ENCODE measurements around the gene AMIGO1. TPM values are rescaled to one million over a fixed set of nuclear protein-coding genes. Genes with fewer than 3 reads are reported as not detected.
A peak's percentile ranks its signal among the peaks of the same experiment; 100 is the strongest.

The AMIGO1 gene
- total and polyA plus RNA-seq, 4 donors, result 2.4 to 6.3 (median 3.4) TPM

DNA sequence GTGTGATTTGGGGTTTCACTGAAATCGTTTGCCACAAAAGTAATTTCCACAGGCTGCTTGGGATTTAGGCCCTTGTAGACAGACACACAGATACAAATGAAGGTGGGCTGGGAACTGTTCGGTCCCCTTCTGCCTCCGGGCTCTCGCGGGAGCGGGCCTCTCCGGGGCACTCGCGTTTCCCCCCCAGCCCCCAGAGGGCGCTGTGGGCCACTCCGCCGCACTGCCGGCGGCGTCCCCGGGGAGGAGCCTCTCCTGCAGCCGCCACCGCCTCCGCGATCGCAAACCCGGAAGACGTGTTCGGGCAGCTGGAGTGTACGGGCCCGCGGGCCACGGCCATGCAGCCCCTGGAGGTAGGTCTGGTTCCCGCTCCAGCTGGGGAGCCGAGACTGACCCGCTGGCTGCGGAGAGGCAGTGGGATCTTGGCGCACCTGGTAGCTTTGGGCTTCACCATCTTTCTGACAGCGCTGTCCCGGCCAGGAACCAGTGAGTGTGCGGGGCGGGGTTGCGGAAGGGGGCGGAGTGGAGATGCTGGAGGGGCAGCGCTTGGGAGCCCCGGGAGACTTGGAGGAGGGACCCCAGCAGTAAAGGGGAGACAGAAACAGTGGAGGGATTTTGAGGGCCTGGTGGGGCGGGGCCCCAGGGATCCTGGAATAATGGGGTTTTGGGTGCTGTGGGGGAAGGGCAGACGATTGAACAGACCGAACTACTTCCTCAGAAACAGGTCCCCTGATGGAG, 15.6 kb downstream of the AMIGO1 start, which contains the start of gene CYB561D1:
Gene CYB561D1 (plus strand): TSS at position 290 of the 735 bp plus-strand sequence. CDS start 46 bp downstream, at position 336.
- peak; percentile 88 to 90 (median 89) for DNase-seq
- no peaks in the 10 kb centered on the region for H3K27me3 ChIP-seq (ENCODE audit: control insufficient read depth in 3 of 3, insufficient read depth in 3 of 3, low read length in 2 of 3)
- peak within 1 kb of the TSS; percentile 90 for H3K4me3 ChIP-seq
- H3K27ac ChIP-seq (ENCODE audit: low read depth in 1 of 2, low read length in 1 of 2), result peak within 1 kb of the TSS; percentile 85 to 94
- H3K9ac ChIP-seq (ENCODE audit: insufficient read depth in 1 of 2, low read length in 2 of 2), result no peak within 1 kb of the TSS
- no peaks in the 10 kb centered on the region for H3K9me3 ChIP-seq (ENCODE audit: control insufficient read depth in 4 of 4, insufficient read depth in 3 of 4, low read length in 3 of 4)
- WGBS, 2 donors, result 0% methylated on average over 37 to 44 of the region's 44 CpGs
- TF ChIP-seq, protein P1, sequence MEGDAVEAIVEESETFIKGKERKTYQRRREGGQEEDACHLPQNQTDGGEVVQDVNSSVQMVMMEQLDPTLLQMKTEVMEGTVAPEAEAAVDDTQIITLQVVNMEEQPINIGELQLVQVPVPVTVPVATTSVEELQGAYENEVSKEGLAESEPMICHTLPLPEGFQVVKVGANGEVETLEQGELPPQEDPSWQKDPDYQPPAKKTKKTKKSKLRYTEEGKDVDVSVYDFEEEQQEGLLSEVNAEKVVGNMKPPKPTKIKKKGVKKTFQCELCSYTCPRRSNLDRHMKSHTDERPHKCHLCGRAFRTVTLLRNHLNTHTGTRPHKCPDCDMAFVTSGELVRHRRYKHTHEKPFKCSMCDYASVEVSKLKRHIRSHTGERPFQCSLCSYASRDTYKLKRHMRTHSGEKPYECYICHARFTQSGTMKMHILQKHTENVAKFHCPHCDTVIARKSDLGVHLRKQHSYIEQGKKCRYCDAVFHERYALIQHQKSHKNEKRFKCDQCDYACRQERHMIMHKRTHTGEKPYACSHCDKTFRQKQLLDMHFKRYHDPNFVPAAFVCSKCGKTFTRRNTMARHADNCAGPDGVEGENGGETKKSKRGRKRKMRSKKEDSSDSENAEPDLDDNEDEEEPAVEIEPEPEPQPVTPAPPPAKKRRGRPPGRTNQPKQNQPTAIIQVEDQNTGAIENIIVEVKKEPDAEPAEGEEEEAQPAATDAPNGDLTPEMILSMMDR (IDR thresholded peaks at IDR 0.05; ENCODE audit: control extremely low read depth, extremely low read depth), result peak; percentile 75
- peaks cover 0 to 9% (median 0%) of the 10 kb centered on the region in 5 donors for H3K4me1 ChIP-seq (ENCODE audit: control insufficient read depth in 5 of 5, insufficient read depth in 5 of 5, low read length in 5 of 5)
- peak; percentile 96 for ATAC-seq (ENCODE audit: insufficient read depth, low FRiP score)
- peaks cover 0 to 25% (median 10%) of the 10 kb centered on the region in 4 donors for H3K36me3 ChIP-seq (ENCODE audit: control insufficient read depth in 4 of 4, insufficient read depth in 4 of 4, low read length in 4 of 4)

DNA sequence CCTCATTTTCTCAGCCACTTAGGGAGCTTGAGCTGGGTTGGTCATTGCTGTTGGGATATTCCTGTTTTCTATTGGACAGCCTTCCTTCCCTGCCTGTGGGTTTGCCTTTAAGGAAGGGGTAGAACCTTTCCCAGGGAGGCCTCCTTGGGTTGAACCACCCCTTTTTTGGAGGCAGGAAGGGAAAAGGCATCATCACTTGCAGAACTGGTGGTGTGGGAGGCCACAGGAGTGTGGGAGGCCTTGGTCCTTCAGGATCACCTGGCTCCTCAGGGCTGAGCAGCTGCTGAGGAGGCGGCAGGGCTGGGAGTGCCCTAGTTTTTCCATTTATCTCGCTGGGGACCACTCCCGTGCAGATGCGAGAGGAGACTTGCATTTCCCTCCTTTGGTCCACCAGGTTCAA, 16.3 kb downstream of the AMIGO1 start:
- Histone ChIP-seq H3K27me3 (ENCODE audit: control insufficient read depth in 3 of 3, insufficient read depth in 3 of 3, low read length in 2 of 3) (no peaks in the 10 kb centered on the region), H3K4me1 (ENCODE audit: control insufficient read depth in 5 of 5, insufficient read depth in 5 of 5, low read length in 5 of 5) (peaks cover 0 to 9% (median 0%) of the 10 kb centered on the region in 5 donors), H3K36me3 (ENCODE audit: control insufficient read depth in 4 of 4, insufficient read depth in 4 of 4, low read length in 4 of 4) (peaks cover 0 to 28% (median 14%) of the 10 kb centered on the region in 4 donors), H3K9ac (ENCODE audit: insufficient read depth in 1 of 2, low read length in 2 of 2) (no peak overlapping the region), H3K4me3 (no peak overlapping the region), H3K9me3 (ENCODE audit: control insufficient read depth in 4 of 4, insufficient read depth in 3 of 4, low read length in 3 of 4) (no peaks in the 10 kb centered on the region), H3K27ac (ENCODE audit: low read depth in 1 of 2, low read length in 1 of 2) (no peak overlapping the region)
- WGBS, 2 donors, result 73 to 93% methylated on average over 4 of the region's 4 CpGs
- ATAC-seq (ENCODE audit: insufficient read depth, low FRiP score) (no peak), DNase-seq (no peak)
- TF ChIP-seq, protein P1 (IDR thresholded peaks at IDR 0.05; ENCODE audit: control extremely low read depth, extremely low read depth), result no peak

DNA sequence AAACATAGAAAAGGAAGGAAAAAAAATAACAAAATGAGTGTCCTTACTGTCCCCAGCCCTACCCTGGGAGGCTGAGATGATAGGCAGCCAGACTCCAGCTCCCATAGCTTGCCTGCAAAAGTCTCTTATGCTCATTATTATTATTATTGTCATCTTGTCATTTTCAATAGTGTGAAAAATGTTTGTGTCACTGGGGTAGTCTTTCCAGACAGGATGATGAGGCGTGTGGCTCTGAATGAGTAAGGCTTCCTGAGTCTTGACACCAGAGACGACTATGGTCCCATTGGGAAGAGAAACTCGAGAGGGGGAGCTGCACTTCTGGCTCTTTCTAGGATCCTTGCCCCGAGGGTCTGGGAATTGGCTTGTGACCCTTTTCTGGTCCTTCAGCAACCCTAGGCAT, 16.7 kb downstream of the AMIGO1 start:
- ATAC-seq (ENCODE audit: insufficient read depth, low FRiP score), result no peak
- TF ChIP-seq, protein P1 (IDR thresholded peaks at IDR 0.05; ENCODE audit: control extremely low read depth, extremely low read depth), result no peak
- Histone ChIP-seq H3K27ac (ENCODE audit: low read depth in 1 of 2, low read length in 1 of 2) (no peak overlapping the region), H3K9me3 (ENCODE audit: control insufficient read depth in 4 of 4, insufficient read depth in 3 of 4, low read length in 3 of 4) (no peaks in the 10 kb centered on the region), H3K4me1 (ENCODE audit: control insufficient read depth in 5 of 5, insufficient read depth in 5 of 5, low read length in 5 of 5) (peaks cover 0 to 11% (median 0%) of the 10 kb centered on the region in 5 donors), H3K4me3 (no peak overlapping the region), H3K27me3 (ENCODE audit: control insufficient read depth in 3 of 3, insufficient read depth in 3 of 3, low read length in 2 of 3) (no peaks in the 10 kb centered on the region), H3K9ac (ENCODE audit: insufficient read depth in 1 of 2, low read length in 2 of 2) (no peak overlapping the region), H3K36me3 (ENCODE audit: control insufficient read depth in 4 of 4, insufficient read depth in 4 of 4, low read length in 4 of 4) (peaks cover 0 to 26% (median 16%) of the 10 kb centered on the region in 4 donors)
- DNase-seq, result no peak
- 79 to 83% methylated on average over 4 of the region's 4 CpGs for WGBS, 2 donors

Data from lung (tissue), 12 donors.